Measurements from ENCODE around the gene OSM.
"Not testable (repeated sequence)": the region's sequence is repeated elsewhere in the genome, so short reads cannot be mapped to it uniquely, and the experiment has no call there.

OSM gene

DNA sequence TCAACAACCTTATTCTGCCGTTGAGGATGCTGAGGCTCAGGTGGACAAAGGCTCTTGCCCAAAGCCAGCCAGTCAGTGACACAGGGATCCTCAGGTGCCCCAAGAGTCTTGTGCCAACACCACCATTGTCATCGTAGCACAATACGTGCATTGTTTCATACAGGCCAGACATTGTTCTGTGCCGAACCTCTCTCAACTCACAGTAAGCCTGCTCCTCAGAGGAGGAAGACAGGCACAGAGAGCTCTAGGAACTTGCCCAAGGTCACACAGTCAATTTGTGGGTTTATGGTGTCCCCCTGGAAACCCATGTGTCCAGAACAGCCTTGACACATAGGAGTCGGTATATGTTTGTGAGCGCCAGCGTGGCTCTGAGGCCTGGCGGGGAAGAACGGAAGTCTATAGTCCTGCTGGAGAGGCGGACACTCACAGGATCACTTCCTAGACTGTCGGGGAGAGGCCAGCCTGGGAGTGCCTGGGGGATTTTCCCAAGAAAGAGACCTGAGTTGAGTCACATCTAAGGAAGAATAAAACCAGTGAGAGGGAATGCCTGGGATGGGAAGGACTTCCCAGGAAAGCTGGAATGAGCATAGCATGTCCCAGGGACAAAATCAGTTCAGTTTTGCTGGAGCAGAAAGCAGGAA, 40.3 kb downstream of the OSM start:
- no peaks in the 10 kb centered on the region for H3K27me3 Mint-ChIP-seq
- no peaks in the 10 kb centered on the region for H3K36me3 Mint-ChIP-seq
- no peak overlapping the region for H3K4me3 Mint-ChIP-seq
- H3K27ac Mint-ChIP-seq: peak overlapping the region; percentile 8
- H3K9me3 Mint-ChIP-seq (ENCODE audit: low read depth): no peaks in the 10 kb centered on the region
- peaks cover 33% of the 10 kb centered on the region for H3K4me1 Mint-ChIP-seq (ENCODE audit: low read depth)

DNA sequence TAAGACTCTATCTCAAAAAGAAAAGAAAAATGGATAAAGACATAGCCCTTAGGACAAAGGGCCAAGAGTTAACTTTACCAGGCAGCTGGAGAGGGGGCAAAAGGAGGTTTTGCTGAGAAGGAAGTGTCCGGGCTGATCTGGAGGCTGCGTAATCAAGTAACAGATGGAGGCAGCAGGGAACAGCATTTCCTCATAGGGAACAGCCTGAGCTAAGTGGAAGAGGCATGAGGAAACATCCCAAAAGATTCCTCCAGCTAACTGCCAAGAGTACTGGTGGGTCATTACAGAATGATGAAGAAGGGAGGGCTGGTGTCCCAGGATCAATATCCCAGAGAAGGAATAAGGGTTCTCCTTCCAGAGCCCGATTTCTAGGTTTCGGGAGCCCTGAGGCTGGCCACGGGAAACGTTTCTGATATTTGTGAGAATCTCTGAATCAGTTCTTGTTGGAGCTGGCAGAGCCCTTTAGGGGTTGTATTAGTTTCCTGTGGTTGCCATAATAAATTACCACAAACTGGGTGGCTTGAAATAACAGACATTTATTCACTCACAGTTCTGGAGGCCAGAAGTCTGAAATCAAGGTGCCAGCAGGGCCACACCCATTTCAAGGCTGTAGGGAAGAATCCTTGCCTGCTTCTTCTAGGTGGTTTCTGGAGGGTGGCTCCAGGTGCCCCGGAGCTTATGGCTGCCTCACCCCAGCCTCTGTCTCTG, 41.3 kb downstream of the OSM start:
- Mint-ChIP-seq H3K4me3 (no peak overlapping the region), H3K27me3 (no peaks in the 10 kb centered on the region), H3K36me3 (no peaks in the 10 kb centered on the region), H3K4me1 (ENCODE audit: low read depth) (peaks cover 43% of the 10 kb centered on the region), H3K9me3 (ENCODE audit: low read depth) (no peaks in the 10 kb centered on the region), H3K27ac (peak overlapping the region; percentile 69)

DNA sequence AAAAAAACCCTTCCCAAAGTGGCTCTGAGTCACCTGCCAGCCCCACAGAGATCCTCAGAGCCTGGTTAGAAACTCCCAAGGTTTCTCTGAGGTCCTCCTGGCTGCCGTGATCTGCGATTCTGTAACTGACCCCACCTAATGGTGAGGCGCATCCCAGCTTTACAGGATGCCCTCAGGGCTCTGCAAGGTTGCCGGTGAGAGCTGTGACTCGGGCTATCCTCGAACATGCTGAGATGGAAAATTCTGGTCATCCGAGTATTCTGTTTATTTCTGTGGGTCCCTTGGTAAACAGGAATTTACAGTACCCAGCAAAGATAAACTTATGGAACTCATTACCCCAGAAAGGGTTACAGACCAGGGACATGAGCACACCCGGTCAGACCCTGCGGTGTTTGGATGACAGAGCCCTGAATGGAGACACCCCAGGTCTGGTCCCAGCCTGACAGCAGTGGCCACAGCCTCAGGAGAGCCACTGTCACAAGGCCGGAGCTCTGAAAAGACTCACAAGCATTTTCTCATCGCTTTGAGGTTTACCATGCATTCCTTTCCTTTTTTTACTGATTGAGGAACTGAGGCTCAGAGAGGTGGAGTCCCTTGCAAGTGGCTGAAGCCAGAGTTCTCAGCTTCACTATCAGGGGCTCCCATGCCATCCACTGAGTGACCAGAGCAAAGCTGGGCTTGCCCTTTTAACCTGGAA, 42.3 kb downstream of the OSM start:
- Mint-ChIP-seq H3K4me1 (ENCODE audit: low read depth) (peaks cover 53% of the 10 kb centered on the region), H3K36me3 (no peaks in the 10 kb centered on the region), H3K4me3 (no peak overlapping the region), H3K27ac (no peak overlapping the region), H3K9me3 (ENCODE audit: low read depth) (no peaks in the 10 kb centered on the region), H3K27me3 (no peaks in the 10 kb centered on the region)

DNA sequence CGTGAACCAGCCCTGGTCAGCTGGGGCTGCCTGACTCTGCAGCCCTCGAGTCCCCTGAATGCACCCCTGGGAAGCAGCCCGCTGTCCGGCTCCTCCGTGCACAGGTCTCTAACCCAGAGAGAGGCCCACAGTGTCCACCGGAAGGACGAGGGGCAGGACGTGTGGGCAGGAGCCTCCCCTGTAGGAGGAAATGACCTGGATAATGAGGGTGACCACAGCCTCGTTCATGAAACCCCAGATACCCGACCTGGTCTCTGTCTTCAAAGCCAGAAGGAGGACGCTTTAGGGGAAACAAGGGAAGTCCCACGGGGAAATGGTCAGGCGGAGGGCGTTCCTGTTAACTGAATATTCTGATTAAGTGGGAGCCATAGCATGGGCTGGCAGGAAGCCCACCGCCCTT, 43.3 kb downstream of the OSM start:
- no peaks in the 10 kb centered on the region for H3K27me3 Mint-ChIP-seq
- H3K4me1 Mint-ChIP-seq (ENCODE audit: low read depth): peaks cover 51% of the 10 kb centered on the region
- no peaks in the 10 kb centered on the region for H3K36me3 Mint-ChIP-seq
- no peak overlapping the region for H3K4me3 Mint-ChIP-seq
- H3K27ac Mint-ChIP-seq: peak overlapping the region; percentile 28
- H3K9me3 Mint-ChIP-seq (ENCODE audit: low read depth): no peaks in the 10 kb centered on the region

DNA sequence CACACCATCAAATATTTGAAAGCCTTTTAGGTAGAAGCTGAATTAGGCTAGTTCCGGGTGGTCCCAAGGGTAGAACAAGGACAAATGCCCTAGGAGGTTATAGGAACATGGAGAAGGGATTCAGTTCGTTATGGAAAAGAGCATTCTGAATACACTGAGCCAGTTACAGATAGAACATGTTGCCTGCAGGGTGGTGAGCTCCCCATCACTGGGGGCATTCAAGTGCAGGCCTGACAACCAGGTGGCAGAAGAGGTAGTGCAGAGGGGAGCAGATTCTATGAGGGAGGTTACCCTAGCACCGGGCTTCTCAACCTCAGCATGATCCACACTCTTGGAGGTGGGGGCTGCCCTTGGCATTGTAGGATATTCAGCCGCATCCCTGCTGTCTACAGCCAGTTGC, 44.3 kb downstream of the OSM start:
- peak overlapping the region; percentile 22 for H3K27ac Mint-ChIP-seq
- no peaks in the 10 kb centered on the region for H3K36me3 Mint-ChIP-seq
- no peaks in the 10 kb centered on the region for H3K27me3 Mint-ChIP-seq
- no peaks in the 10 kb centered on the region for H3K9me3 Mint-ChIP-seq (ENCODE audit: low read depth)
- no peak overlapping the region for H3K4me3 Mint-ChIP-seq
- peaks cover 44% of the 10 kb centered on the region for H3K4me1 Mint-ChIP-seq (ENCODE audit: low read depth)

DNA sequence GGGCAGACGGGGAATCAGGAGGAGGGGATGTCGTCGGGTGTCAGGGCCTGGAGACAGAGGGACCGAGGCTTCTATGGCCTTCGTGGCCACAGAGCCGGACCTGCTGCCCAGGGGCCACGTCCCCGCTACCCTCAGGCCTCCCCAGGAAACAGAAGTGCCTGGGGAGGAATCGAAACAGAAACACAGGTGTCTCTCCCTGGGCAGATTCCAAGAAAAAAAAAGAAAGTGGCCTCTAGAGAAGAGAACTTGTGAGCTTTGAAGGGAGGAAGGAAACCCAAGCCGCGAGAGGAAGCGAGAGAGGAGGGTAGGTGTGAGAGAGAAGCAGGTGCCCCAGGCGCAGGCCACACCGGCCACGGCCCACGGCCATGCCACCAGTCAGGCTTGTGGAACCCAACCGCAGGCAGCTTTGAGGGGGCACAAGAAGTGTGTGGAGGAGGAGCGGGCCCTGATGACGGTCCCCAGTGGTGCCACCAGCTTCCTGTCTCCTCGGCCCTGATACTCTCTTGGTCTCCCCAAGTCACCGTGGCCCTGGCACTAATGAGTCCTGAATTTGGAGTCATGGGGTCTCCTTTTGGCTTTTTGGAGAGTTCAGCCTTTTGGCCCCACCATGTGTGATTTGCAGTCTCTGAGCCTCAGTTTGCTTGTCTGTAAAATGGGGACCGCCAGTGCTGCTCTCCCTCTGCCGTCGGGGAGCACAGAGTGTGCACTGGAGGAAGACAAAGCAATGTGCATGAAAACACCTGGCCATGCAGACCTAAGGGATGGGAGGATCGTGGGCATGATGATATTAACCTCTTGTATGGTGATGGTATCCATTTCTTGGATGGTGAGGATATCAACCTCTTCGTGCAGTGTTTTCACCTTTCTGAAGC, 45.3 kb downstream of the OSM start:
- Mint-ChIP-seq H3K27ac (peak overlapping the region; percentile 87), H3K4me1 (ENCODE audit: low read depth) (peaks cover 44% of the 10 kb centered on the region), H3K27me3 (no peaks in the 10 kb centered on the region), H3K36me3 (no peaks in the 10 kb centered on the region), H3K9me3 (ENCODE audit: low read depth) (no peaks in the 10 kb centered on the region), H3K4me3 (peak overlapping the region; percentile 53)

DNA sequence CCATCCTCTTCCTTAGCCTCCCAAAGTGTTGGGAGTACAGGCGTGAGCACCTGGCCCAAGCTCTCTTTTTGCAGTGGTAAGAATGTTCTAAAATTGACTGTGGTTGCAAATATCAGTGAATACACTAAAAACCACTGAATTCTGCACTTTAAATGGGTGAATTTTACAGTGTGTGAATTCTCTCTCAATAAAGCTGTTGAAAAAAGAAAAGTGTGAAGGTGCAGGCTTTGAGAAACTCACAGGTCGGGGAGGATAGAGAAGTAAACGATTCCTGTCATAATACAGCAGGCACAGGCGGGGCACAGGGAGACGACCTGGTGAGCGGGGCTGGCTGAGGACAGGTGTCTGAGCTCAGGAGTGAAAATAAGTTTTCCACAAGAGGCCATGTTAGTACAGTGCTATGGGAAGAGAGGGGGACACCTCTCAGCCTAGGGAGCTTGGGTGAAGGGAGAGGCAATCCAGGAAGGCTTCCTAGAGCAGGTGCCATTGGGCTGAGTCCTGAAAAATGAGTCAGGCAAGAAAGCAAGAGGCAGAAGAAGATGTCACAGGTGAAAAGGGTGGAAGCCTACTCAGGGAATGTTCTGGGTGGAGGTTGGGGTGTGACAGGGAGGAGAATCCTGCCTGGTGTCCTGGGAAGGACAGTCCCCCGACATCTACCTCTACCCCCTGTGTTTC, 46.2 kb downstream of the OSM start:
- H3K27ac Mint-ChIP-seq: peak overlapping the region; percentile 87
- H3K36me3 Mint-ChIP-seq: no peaks in the 10 kb centered on the region
- H3K4me3 Mint-ChIP-seq: peak overlapping the region; percentile 53
- no peaks in the 10 kb centered on the region for H3K27me3 Mint-ChIP-seq
- H3K4me1 Mint-ChIP-seq (ENCODE audit: low read depth): peaks cover 38% of the 10 kb centered on the region
- no peaks in the 10 kb centered on the region for H3K9me3 Mint-ChIP-seq (ENCODE audit: low read depth)

DNA sequence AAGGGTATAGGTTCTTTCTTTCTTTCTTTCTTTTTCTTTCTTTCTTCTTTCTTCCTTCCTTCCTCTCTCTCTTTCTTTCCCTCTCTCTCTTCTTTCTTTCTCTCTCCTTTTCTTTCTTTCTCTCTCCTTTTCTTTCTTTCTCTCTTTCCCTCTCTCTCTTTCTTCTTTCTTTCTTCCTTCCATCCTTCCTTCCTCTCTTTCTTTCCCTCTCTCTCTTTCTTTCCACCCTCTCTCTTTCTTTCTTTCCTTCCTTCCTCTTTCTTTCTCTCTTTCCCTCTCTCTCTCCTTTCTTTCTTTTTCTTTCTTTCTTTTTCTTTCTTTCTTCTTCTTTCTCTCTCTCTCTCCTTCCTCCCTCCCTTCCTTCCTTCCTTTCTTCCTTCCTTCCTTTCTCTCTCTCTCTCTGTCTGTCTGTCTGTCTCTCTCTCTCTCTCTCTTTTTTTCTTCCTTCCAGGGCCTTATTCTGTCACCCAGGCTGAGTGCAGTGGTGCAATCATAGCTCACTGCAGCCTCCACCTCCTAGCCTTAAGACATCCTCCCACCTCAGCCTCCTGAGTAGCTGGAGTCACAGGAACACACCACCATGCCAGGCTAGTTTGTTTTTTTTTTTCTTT, 46.9 kb downstream of the OSM start:
- Mint-ChIP-seq H3K36me3 (no peaks in the 10 kb centered on the region), H3K27ac (peak overlapping the region; percentile 87), H3K4me1 (ENCODE audit: low read depth) (peaks cover 34% of the 10 kb centered on the region), H3K4me3 (peak overlapping the region; percentile 27), H3K27me3 (no peaks in the 10 kb centered on the region), H3K9me3 (ENCODE audit: low read depth) (no peaks in the 10 kb centered on the region)

DNA sequence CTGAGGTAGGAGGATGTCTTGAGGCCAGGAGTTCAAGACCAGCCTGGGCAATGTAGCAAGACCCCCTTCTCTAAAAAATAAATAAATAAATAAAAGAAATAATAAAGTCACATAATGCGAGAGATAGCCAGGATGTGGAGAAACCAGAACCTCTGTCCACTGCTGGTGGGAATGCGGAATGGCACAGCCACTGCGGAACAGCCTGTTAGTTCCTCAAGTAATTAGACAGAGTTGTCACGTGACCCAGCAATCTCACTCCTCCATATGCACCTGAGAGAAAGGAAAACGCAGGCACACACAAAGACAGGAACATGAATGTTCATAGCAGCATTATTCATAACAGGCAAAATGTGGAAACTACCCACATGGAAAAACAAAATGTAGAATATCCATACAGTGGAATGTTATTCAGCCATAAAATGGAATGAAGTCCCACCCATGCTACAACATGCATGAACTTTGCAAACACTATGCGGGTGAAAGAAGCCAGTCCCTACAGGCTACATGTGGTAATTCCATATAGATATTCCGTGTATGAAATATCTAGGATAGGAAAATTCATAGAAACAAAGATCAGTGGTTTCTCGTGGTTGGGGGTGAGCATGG, 47.5 kb downstream of the OSM start:
- Mint-ChIP-seq H3K27me3 (no peaks in the 10 kb centered on the region), H3K4me1 (ENCODE audit: low read depth) (peaks cover 34% of the 10 kb centered on the region), H3K27ac (peak overlapping the region; percentile 22), H3K36me3 (no peaks in the 10 kb centered on the region), H3K9me3 (ENCODE audit: low read depth) (no peaks in the 10 kb centered on the region), H3K4me3 (no peak overlapping the region)

DNA sequence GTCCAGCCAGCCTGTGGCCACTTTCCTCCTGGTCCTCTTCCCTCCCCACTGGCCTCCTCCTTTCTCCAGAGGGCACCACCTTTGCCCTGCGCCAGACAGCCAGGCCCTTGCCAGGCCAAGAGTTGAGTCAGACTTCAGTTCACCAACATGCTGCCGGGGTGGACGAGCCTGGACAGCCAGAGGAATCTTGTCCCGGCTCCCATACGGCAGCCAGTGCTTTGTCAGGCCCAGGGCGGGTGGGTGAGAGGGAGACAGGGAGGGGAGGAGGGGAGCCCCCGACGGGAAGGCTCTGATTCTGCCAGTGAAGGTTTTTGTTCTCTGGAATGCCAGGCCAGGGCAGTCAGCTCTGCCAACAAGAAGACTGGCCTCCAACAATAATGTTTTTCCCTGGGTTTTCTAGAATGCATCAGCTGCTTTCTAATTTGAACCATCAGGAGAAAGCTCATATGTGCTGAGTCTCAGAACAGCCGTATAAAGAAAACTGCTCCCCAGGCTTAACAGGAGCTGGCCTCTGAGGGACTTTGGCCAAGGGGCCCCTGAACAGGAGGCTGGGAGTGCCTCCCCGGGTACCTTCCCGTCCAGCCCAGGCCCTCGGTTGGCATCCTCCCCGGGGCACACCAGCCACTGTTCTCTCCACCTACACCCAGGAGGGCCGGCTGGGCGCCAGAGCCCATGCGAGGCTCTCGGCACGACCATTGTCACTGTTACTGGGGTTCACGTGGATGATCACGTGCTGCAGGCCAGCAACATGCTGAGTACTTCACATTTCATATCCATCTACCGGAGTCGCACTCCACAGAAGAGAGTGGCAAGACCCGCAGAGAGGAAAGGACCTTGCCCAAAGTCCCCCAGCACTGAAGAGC, 48.7 kb downstream of the OSM start:
- H3K9me3 Mint-ChIP-seq (ENCODE audit: low read depth): no peaks in the 10 kb centered on the region
- H3K27ac Mint-ChIP-seq: peak overlapping the region; percentile 10
- no peak overlapping the region for H3K4me3 Mint-ChIP-seq
- H3K27me3 Mint-ChIP-seq: no peaks in the 10 kb centered on the region
- peaks cover 33% of the 10 kb centered on the region for H3K4me1 Mint-ChIP-seq (ENCODE audit: low read depth)
- no peaks in the 10 kb centered on the region for H3K36me3 Mint-ChIP-seq

DNA sequence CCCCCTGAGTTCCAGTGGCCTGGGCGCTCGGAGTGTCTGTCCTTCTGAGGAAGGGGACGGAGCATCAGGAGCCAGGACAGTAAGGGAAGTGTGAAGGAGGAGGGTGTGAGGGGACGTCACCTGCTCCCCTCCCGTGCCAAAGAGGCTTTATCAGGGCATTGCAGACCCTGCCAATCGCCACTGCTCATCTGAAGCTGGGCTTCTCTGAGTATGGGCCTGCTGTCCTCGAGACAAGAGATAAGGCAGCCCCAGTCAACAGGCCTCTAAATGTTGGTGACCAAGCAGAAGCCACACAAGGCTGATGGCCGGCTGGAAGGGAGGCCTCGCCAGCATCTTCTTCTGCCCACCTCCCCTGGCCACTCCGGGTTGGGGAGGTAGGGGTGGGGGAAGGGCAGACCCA, 49.9 kb downstream of the OSM start:
- H3K27ac Mint-ChIP-seq: no peak overlapping the region
- H3K27me3 Mint-ChIP-seq: no peaks in the 10 kb centered on the region
- H3K36me3 Mint-ChIP-seq: no peaks in the 10 kb centered on the region
- H3K4me3 Mint-ChIP-seq: no peak overlapping the region
- H3K4me1 Mint-ChIP-seq (ENCODE audit: low read depth): peaks cover 32% of the 10 kb centered on the region
- no peaks in the 10 kb centered on the region for H3K9me3 Mint-ChIP-seq (ENCODE audit: low read depth)

DNA sequence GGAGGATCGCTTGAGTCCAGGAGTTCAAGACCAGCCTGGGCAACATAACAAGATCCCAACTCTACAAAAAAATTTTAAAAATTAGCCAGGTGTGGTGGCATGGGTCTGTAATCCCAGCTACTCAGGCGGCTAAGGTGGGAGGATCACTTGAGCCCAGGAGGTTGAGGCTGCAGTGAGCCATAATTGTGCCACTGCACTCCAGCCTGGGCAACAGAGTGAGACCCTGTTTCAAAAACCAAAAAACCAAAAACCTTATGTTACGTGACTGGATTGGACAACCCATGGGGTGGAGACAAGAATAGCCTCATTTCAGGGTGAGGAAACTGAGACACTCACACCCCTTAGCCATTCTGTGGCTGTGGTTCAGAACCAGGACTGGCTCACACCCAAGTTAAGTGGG, 50.4 kb downstream of the OSM start:
- H3K9me3 Mint-ChIP-seq (ENCODE audit: low read depth); H3K27me3 Mint-ChIP-seq; H3K27ac Mint-ChIP-seq; H3K4me3 Mint-ChIP-seq; H3K36me3 Mint-ChIP-seq: not testable (repeated sequence)
- H3K4me1 Mint-ChIP-seq (ENCODE audit: low read depth): peaks cover 28% of the 10 kb centered on the region

DNA sequence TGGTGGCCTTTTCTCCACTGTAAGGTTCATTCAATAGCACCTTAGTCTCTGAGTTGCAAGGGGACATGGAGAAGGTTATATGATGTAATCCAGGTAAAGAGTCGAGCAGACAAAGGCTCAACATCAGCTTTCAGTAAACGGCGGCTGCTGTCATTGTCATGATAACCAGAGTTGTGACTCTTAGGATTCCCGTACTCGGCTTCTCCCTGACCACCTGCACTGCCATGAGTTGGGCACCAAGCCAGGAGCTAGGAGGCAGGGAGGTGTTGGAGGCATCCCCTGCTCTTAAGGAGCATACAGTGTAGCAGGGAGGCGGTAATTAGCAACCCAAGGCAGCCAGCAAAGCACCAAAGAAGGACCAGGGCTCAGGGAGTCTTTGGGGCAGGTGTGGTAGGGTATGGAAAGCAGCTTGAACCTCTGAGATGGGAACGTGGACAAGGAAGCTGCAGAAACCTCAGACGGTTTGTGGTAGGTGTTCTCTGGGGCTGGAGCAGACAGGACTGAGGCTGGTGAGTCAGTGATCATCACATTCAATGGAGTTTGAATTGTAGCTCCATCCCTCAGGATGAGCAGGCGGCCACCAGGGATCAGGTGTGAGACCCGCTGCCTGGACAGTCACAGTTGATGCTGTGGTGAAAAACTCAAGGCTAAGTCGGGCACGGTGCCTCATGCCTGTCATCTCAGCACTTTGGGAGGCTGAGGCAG, 51.8 kb downstream of the OSM start:
- no peak overlapping the region for H3K27ac Mint-ChIP-seq
- no peaks in the 10 kb centered on the region for H3K27me3 Mint-ChIP-seq
- peaks cover 14% of the 10 kb centered on the region for H3K4me1 Mint-ChIP-seq (ENCODE audit: low read depth)
- no peak overlapping the region for H3K4me3 Mint-ChIP-seq
- H3K9me3 Mint-ChIP-seq (ENCODE audit: low read depth): no peaks in the 10 kb centered on the region
- H3K36me3 Mint-ChIP-seq: no peaks in the 10 kb centered on the region
